Ureter (tissue), 1 donor: Measurements from ENCODE around the gene RING1. TPM values are rescaled to one million over a fixed set of nuclear protein-coding genes. Genes with fewer than 3 reads are reported as not detected.

Source experiments
- DNase-seq: peaks from one replicate; pipeline ENCODE4 v3.0.0-alpha.2; 2020; ENCODE audit warnings: low spot score
- total RNA-seq: library from RNA; stranded (reverse); gene quantifications from one replicate; pipeline ENCODE4 v1.2.4, GENCODE V29; 2023
- donor health status: DM: yes; HTN: yes; CAD: no.

The RING1 gene
- total RNA-seq, result 50.6 TPM

DNA sequence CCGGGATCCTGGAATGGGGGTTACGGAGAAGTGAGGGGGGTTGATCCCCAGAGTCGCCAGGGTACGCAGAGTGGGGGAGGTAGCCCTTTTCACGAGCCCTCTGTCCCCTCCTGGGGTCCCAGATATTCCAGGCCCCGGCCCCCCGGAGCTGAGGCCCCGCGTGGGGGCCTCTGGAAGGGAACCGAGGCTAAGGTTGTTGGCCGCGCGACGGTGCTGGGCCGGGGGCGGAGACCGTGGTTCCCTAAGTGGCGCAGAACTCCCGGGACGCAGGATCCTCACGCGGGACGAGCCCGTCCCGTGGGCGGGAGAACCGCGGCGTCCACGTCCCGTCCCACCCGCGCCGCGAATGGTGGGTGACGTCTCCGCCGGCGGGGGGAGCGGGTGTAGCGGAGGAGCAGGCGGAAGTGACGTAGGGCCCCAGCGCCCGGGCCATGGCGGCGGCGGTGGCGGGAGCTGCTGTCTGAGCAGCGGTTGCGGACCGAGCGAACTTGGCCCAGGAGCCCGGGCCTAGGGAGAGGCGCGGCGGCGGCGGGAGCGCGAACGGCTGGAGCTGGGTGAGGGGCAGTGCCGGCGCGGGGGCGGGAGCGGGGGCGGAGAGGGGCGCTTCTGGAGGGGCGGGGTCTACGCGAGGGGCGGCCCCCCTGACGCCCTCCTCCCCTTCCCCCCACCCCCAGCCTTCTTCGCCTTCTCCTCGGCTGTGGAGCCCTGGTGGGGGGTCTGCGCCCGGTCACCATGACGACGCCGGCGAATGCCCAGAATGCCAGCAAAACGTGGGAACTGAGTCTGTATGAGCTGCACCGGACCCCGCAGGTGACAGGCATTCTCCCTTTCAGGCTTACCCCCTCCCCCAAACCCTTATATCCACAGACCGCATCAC lies at the start of gene RING1:
TSS of gene RING1 (plus strand) at position 410 of the 877 bp plus-strand sequence. CDS start at position 733, 323 bp downstream.
- DNase-seq, result peak; percentile 90

GRCh38 chr6:33160096-33160495 lies 48.2 kb upstream of the RING1 start:
- no peak for DNase-seq

DNA sequence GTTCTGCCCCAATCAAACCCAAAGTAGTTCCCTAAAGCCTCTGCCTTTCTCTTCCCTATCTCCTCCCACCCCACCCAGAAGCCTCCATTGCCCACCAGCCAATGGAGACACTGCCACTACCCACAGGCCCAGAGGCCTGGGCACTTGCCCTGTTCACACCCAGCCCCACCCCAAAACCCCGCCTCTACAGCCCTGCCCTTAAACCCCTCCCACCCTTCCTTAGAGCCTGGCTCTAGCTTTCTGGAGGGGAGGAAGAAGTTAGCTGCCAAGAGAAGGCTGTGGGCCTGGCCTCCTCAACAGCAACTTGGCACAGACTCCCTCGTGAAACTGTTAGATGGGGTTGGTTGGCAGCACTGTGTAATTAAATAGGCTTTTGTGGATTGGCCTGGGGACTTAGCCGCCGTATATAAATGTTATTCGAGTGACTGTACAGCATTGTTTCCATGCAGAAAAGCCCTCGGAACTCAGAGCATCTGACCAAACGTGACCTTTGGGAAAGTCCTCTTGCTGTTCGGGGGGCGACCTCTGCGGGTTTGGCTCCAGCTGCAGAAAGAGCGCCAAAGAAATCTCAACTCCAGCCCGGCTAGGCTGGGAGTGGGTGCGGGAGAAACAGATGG lies 47.5 kb upstream of the RING1 start:
- DNase-seq, result peak; percentile 66

- peak; percentile 84 for DNase-seq
These were observed 46.7 kb upstream of the RING1 start for GRCh38 chr6:33161354-33162331.

GRCh38 chr6:33163540-33163939 lies 44.8 kb upstream of the RING1 start:
- DNase-seq, result no peak

GRCh38 chr6:33164176-33164575 lies 44.1 kb upstream of the RING1 start:
- no peak for DNase-seq

- no peak for DNase-seq
These were observed 43.5 kb upstream of the RING1 start for GRCh38 chr6:33164665-33165373.

DNA sequence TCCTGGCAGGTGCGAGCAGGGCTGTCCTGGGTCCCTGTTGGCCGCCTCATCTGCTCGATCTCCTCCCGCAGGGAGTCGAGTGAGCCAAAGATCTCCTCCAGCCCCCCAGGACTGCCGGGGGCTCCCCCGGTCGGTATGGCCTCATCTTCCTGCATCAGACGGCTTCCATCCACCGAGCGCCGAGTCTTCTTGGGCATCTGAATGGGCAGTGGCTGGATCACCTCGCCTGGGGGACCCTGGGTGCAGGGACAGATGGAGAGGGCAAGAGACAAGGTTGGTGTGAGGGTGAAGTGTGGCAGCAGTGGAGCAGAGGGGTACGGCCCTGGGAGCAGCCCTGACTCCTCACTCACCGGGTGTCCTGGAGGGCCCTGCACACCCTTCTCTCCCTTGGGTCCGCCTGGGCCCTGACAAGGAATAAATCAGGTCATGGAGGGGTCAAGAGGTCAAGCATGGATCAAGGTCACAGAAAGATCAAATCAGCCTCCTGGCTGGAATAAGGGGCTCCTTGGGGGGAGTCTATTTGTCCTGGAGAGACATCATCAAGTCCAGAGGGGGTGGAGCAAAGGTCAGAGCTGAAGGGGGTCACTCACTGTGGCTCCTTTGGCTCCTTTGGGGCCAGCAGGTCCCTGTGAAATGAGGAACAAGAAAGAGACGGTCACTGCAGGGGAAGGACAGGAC lies 42.6 kb upstream of the RING1 start:
- no peak for DNase-seq

GRCh38 chr6:33166363-33166762 lies 41.9 kb upstream of the RING1 start:
- no peak for DNase-seq

DNA sequence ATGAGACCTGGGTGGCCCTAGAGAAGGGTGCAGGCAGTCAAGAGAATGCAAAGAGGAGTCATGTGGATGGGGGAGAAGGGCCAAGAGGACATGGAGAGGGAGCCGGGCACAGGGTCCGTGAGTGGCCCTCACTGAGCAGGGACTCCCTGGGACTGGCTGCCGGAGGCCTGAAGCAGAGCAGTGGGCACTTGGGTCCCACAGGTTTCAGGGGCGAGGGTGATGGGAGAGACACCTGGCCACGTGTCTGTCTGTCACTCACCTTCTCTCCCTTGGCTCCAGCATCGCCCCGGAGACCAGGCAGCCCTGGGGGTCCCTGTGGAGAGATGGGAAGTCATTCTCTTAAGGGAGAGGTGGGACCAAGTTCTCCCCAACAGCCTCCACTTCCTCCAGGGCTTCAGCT lies 41.5 kb upstream of the RING1 start:
- no peak for DNase-seq

DNA sequence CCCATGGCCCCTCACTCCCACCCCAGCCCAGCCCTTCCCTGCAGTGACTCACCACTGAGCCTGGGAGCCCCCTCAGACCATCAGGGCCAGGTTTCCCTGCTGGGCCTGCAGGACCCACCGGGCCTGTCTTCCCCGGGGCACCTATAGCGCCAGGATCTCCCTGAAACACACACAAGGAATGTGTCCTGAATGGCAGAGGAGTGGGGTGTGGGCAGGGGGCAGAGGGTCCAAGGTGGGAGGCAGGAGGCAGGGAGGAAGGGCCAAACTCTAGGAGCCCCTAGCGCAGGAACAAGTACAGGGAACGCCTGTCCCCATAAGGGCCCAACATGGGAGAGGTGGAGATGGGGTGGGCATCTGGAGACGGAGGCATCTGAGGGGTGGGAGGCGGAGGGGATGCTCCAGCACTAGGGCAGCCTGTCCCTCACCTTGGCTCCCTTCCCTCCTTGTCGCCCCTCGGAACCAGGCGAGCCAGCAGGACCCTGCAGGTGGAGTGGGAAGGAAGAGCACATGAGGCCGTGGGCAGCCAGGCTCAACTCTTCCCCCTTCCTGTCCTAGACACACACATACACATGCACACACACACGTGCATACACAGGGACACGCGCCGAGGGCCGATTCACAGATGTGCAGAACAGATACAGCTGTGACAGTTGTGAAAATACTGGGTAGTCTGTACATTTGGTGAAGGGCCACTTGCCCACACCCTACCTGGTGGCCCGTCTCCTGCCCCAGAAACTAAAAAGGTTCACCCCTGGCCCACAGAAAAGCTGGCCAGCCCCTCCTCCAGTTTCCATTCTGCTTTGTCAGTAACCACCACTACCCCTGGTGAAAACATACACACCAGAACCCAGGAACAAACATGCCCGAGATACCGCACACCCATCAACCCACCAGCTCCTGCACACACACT lies 40.7 kb upstream of the RING1 start:
- DNase-seq, result no peak

DNA sequence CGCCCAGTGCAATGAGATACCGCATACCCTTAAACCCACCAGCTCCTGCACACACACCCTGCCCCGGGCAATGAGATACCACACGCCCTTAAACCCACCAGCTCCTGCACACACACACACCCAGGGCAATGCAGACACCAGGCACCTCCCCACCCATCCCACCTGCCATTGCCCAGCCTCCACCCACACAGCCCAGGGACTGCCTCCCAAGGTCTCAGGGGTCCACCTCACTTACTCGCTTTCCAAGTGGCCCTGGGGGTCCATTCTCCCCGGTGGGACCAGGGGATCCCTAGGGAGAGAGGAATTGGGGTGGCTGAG lies 40.1 kb upstream of the RING1 start:
- no peak for DNase-seq

GRCh38 chr6:33168639-33169038 lies 39.7 kb upstream of the RING1 start:
- DNase-seq, result no peak

DNA sequence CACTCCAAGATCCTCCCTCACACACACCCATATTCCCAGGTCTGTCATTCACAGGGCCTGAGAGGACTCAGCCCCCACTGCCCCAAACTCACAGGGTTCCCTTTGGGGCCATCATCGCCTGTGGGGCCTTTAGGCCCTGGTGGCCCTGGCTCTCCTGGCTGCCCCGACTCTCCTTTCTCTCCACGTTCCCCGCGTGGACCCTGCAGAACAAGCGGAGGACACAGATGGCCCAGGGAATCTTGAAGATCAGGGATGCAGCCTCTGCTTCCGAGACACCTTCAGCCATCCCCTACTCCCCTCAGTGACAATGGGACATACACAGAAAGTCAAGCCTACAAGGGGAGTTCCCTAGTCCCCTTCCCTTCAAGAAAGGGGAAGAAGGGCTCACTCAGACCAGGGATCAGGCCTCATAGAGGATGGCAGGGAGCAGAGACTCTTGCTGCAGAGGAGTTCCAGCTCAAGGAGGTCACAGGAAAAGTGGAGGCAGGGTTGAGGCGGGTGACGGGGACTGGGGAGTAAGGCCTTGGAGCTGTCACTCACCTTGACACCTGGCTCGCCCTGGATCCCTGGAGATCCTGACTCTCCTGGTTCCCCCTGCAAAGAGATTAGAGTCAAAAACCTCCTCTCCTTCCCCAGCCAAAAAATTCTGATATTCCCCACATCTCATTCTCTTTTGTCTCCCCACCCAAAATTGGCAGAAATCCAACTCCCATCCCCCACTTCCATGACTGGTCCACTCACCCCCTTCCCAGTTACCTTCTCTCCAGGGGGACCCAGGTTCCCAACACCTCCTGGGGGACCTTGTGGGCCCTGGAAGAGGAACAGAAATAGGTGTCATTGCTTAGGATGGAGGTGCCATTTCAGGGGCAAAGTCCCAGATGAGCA lies 38.8 kb upstream of the RING1 start:
- DNase-seq, result no peak

GRCh38 chr6:33170176-33171015 lies 37.9 kb upstream of the RING1 start:
- DNase-seq, result no peak

DNA sequence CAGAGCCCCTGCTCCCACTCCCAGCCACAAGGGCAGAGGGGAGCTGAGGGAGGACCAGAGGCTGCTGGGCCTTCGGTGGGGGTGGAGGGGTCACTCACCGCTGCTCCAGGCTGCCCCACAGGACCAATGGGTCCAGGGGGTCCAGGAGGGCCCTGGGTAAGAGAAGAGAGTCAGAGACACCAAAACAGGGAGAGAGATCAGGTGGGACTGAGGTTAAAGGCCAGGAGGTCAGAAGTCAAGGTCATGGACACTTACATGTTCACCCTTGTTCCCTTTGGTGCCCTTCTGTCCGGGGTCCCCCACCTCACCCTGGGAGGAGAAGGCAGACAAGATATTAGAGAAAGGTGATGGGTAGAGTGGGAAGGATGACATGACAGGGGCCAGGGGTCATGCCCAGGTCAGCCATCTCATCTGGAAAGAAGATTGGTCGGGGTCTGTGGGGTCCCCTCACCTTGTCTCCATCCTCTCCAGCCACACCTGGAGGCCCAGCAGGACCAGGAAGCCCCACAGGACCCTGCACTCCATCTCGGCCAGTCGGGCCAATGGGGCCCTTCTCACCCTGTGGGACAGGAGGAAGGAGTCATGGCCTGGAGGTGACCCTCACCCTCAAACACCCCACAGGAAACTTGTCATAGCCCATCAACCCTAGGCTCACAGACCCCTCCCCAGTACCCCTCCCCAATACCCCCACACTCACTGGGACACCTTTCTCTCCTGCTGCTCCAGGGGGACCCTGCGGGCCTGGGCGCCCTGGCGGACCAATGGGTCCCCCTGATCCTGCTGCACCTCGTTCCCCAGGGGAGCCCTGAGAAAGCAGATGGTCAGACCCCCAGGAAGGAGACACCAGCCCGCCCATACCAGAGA lies 37.1 kb upstream of the RING1 start:
- DNase-seq, result no peak
